K562 (cell line): ENCODE measurements around the gene SLC22A3. TPM values are rescaled to one million over a fixed set of nuclear protein-coding genes. Genes with fewer than 3 reads are reported as not detected.

Experiments
- HMGXB4 ChIP-seq: sonication (generic); formaldehyde crosslinking; IDR thresholded peaks from 2 replicates; pipeline ENCODE4 v1.8.1; 2023; ENCODE audit warnings: mild to moderate bottlenecking, missing genetic modification reagents
- HNRNPK ChIP-seq: fragments of 200-400 bp; formaldehyde crosslinking; IDR thresholded peaks from one replicate; pipeline ENCODE4 v1.6.1; 2018; ENCODE audit warnings: mild to moderate bottlenecking, low read depth, low read length; ENCODE audit not compliant: poor library complexity, severe bottlenecking
- KDM2B ChIP-seq: fragments of 250-450 bp; sonication (Bioruptor Pico); IDR thresholded peaks from 2 replicates; pipeline ENCODE4 v1.8.0; 2021; ENCODE audit warnings: mild to moderate bottlenecking, moderate library complexity
- KLF13 ChIP-seq: fragments of 450-650 bp; IDR thresholded peaks from 2 replicates; pipeline ENCODE4 v1.6.1; 2016; ENCODE audit warnings: missing genetic modification characterization, low read depth, mild to moderate bottlenecking, missing compliant biosample characterization, moderate library complexity, borderline replicate concordance
- NCOA1 ChIP-seq: fragments of 450-650 bp; IDR thresholded peaks from 2 replicates; pipeline ENCODE4 v1.6.1; 2016; ENCODE audit warnings: low read depth
- RAD21 ChIP-seq, 2 experiments: fragments of 250-450 bp in 1 of 2; fragments of 450-650 bp in 1 of 2; sonication (Bioruptor Pico) in 1 of 2; formaldehyde crosslinking in 1 of 2; IDR thresholded peaks in 1 of 2; conservative IDR thresholded peaks in 1 of 2; 2 replicates each; pipeline versions ENCODE4 v1.4.0 to v1.8.0; 2020 to 2022; ENCODE audit warnings: mild to moderate bottlenecking in 2 of 2, moderate library complexity in 1 of 2
- RBM34 ChIP-seq: fragments of 200-400 bp; formaldehyde crosslinking; IDR thresholded peaks from 2 replicates; pipeline ENCODE4 v1.6.1; 2018; ENCODE audit warnings: low read length, borderline replicate concordance; ENCODE audit not compliant: insufficient read depth
- SNIP1 ChIP-seq: fragments of 450-650 bp; IDR thresholded peaks from 2 replicates; pipeline ENCODE4 v1.7.1; 2017; ENCODE audit warnings: low read depth, mild to moderate bottlenecking
- SUPT5H ChIP-seq: fragments of 450-650 bp; IDR thresholded peaks from 2 replicates; pipeline ENCODE4 v1.6.1; 2016
- ZNF436 ChIP-seq: fragments of 250-450, 450-650 bp; sonication (Bioruptor Pico); formaldehyde crosslinking; IDR thresholded peaks from 2 replicates; pipeline ENCODE4 v1.7.0; 2020; ENCODE audit warnings: mild to moderate bottlenecking
- polyA plus RNA-seq, 8 experiments: library from polyadenylated mRNA; depleted of rRNA in 4 of 8; stranded (reverse) in 5 of 8; unstranded in 3 of 8; fragments of >200 nt; fragmentation: Nextera tagmentation in 2 of 8; fragmentation: Illumina TruSeq in 1 of 8; extraction: Ambion mirVana in 2 of 8; extraction: Trizol in 1 of 8; gene quantifications; 2 replicates each; pipeline versions ENCODE4 v1.2.1 to v1.2.3, GENCODE V29; 2011 to 2014; ENCODE audit warnings: inconsistent platforms in 1 of 8, missing spikeins in 1 of 8
- total RNA-seq, 7 experiments: library from RNA; depleted of rRNA in 6 of 7; stranded (reverse); fragments of >200 nt in 6 of 7; fragmentation: Illumina TruSeq in 2 of 7; extraction: Trizol in 2 of 7; gene quantifications; 2 replicates each; pipeline versions ENCODE4 v1.2.1 to v1.2.3, GENCODE V29; 2011 to 2021; ENCODE audit warnings: low replicate concordance in 1 of 7
- TF ChIP-seq, protein P1 (sequence below): fragments of 450-650 bp; IDR thresholded peaks from 2 replicates; pipeline ENCODE4 v1.6.1; 2016
- TF ChIP-seq, protein P2 (sequence below): sonication (generic); formaldehyde crosslinking; IDR thresholded peaks from 2 replicates; pipeline ENCODE4 v1.8.1; 2022; ENCODE audit warnings: missing genetic modification reagents

The SLC22A3 gene
- total and polyA plus RNA-seq, 9 of the 15 experiments (the other 6 are each of a cell fraction or from before 2014, with no cell fraction given): not detected

DNA sequence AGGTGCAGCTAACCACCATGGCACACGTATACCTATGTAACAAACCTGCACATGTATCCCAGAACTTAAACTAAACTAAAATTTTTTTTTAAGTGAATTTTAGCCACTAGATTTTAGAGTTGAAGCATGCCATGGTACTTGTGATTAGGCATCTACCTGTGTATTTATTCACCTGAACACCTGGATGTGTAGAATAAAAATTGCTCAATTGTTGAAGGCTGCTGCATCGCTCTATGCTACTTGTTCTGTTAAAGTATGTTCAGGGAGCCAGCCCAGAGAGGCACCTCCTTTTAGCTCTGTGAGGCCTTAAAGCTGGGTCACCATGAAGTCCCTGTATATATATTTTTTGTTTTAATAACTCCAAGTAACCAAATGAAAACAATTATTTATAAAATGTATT, 28.3 kb downstream of the SLC22A3 start (continued):
- TF ChIP-seq HMGXB4 (no peak), SUPT5H (no peak), KDM2B (CRISPR knock-in tag) (no peak), KLF13 (tag) (no peak), HNRNPK (no peak), NCOA1 (no peak), RBM34 (no peak), ZNF436 (CRISPR knock-in tag) (no peak), RAD21 (CRISPR knock-in tag; conservative IDR thresholded peaks at IDR 0.05 in 1 of 2, IDR thresholded peaks at IDR 0.05 in 1 of 2) (no peak), SNIP1 (no peak)
- TF ChIP-seq, protein P1, sequence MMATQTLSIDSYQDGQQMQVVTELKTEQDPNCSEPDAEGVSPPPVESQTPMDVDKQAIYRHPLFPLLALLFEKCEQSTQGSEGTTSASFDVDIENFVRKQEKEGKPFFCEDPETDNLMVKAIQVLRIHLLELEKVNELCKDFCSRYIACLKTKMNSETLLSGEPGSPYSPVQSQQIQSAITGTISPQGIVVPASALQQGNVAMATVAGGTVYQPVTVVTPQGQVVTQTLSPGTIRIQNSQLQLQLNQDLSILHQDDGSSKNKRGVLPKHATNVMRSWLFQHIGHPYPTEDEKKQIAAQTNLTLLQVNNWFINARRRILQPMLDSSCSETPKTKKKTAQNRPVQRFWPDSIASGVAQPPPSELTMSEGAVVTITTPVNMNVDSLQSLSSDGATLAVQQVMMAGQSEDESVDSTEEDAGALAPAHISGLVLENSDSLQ: no peak
- TF ChIP-seq, protein P2, sequence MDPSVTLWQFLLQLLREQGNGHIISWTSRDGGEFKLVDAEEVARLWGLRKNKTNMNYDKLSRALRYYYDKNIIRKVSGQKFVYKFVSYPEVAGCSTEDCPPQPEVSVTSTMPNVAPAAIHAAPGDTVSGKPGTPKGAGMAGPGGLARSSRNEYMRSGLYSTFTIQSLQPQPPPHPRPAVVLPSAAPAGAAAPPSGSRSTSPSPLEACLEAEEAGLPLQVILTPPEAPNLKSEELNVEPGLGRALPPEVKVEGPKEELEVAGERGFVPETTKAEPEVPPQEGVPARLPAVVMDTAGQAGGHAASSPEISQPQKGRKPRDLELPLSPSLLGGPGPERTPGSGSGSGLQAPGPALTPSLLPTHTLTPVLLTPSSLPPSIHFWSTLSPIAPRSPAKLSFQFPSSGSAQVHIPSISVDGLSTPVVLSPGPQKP (CRISPR knock-in tag): no peak
- TF ChIP-seq, all 486 proteins: peak for 0
